ENCODE measurements around the gene HMGCL. TPM values are rescaled to one million over a fixed set of nuclear protein-coding genes. Genes with fewer than 3 reads are reported as not detected.
A peak's percentile ranks its signal among the peaks of the same experiment; 100 is the strongest.
"Not testable (repeated sequence)": the region's sequence is repeated elsewhere in the genome, so short reads cannot be mapped to it uniquely, and the experiment has no call there.

HMGCL gene
- polyA plus RNA-seq, 1 experiment: 39.5 TPM

DNA sequence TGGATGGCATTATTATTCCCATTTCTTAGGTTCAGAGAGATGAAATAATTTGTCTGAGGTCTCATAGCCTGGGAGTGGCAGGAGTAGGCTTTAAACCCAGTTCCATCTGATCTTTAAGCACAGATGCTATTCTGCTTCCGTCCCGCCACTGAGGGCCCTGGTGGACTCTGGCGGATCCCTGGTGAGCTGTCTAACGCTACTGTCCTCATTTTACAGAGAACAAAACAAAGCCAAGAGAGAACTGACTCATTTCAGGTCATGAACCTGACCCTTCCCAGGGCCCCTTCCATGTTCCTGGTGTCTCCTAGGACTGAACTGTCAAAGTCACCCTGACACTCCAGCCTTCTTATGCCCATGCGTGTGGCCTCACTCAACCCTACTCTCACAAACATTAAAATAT is 21.6 kb downstream of the HMGCL start:
- H3K27me3 ChIP-seq (ENCODE audit: control insufficient read depth, insufficient read depth, low read length): no peaks in the 10 kb centered on the region
- no peak overlapping the region for H3K4me3 ChIP-seq (ENCODE audit: low read depth, low read length)
- POLR2A ChIA-PET: no interaction called here
- TF ChIP-seq, protein P1, sequence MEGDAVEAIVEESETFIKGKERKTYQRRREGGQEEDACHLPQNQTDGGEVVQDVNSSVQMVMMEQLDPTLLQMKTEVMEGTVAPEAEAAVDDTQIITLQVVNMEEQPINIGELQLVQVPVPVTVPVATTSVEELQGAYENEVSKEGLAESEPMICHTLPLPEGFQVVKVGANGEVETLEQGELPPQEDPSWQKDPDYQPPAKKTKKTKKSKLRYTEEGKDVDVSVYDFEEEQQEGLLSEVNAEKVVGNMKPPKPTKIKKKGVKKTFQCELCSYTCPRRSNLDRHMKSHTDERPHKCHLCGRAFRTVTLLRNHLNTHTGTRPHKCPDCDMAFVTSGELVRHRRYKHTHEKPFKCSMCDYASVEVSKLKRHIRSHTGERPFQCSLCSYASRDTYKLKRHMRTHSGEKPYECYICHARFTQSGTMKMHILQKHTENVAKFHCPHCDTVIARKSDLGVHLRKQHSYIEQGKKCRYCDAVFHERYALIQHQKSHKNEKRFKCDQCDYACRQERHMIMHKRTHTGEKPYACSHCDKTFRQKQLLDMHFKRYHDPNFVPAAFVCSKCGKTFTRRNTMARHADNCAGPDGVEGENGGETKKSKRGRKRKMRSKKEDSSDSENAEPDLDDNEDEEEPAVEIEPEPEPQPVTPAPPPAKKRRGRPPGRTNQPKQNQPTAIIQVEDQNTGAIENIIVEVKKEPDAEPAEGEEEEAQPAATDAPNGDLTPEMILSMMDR (IDR thresholded peaks at IDR 0.05; ENCODE audit: low read depth, low read length): no peak
- no peak overlapping the region for H3K27ac ChIP-seq (ENCODE audit: low read depth, low read length)
- CTCF ChIA-PET: no interaction called here
- no peaks in the 10 kb centered on the region; the same call in 1 of the 2 replicates for H3K9me3 ChIP-seq (ENCODE audit: control insufficient read depth, insufficient read depth, low read length)
- no peak for DNase-seq (ENCODE audit: low read depth, low spot score)

DNA sequence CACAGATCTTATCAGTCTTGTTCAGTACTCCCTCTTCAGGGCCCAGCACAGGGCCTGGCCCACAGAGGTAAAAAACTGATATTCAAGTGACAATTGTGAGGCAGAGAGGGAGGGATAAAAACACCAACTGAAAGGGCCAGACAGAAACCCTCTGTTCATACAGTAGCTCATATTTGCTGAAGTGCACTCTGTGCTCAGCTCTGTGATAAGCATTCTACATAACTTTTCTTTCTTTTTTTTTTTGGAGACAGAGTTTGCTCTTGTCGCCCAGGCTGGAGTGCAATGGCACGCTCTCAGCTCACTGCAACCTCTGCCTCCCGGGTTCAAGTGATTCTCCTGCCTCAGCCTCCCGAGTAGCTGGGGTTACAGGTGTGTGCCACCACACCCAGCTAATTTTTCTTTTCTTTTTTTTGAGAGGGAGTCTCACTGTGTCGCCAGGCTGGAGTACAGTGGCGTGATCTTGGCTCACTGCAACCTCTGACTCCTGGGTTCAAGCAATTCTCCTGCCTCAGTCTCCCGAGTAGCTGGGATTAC is 22.4 kb downstream of the HMGCL start:
- DNase-seq (ENCODE audit: low read depth, low spot score); H3K27me3 ChIP-seq (ENCODE audit: control insufficient read depth, insufficient read depth, low read length); H3K9me3 ChIP-seq (ENCODE audit: control insufficient read depth, insufficient read depth, low read length); H3K27ac ChIP-seq (ENCODE audit: low read depth, low read length); H3K4me3 ChIP-seq (ENCODE audit: low read depth, low read length): not testable (repeated sequence)
- POLR2A ChIA-PET: interaction anchor here (0.9 kb wide), 1 partner anchor 23 kb away, joined by 3 read pairs; no protein-coding TSS in a partner anchor
- CTCF ChIA-PET: interaction anchor here (1.0 kb wide), 1 partner anchor 8 kb away, joined by 3 read pairs; no protein-coding TSS in a partner anchor

DNA sequence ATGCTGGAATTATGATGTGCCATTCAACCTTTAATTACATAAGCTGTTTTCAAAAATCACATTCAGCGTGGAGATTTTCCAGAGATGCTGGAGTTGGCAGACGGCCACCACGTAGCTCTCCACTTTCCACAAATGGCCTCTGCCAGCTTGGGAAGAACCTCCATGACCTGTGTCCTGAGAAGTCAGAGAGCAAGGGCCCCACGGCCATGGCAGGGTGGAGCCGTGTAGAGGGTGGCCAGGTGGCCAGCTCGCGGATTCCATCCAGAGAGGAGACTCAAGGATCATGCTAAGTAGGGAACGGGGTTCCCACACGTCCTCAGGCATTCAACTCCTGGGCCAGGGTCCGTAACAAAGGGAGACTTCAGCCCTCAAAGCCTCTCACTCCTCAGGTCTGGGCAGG is 23.4 kb downstream of the HMGCL start:
- CTCF ChIA-PET: interaction anchor here (0.6 to 2.4 kb wide), 3 partner anchors 8 to 1643 kb away, joined by 3 to 7 read pairs (median 4); no protein-coding TSS in a partner anchor
- TF ChIP-seq, protein P1 (IDR thresholded peaks at IDR 0.05; ENCODE audit: low read depth, low read length): no peak
- POLR2A ChIA-PET: interaction anchor here (0.7 to 1.0 kb wide), 4 partner anchors 9 to 23 kb away, joined by 3 read pairs; partner anchors contain the start of gene HMGCL
- Histone ChIP-seq H3K27me3 (ENCODE audit: control insufficient read depth, insufficient read depth, low read length) (no peaks in the 10 kb centered on the region), H3K9me3 (ENCODE audit: control insufficient read depth, insufficient read depth, low read length) (no peaks in the 10 kb centered on the region; the same call in 1 of the 2 replicates), H3K27ac (ENCODE audit: low read depth, low read length) (no peak overlapping the region), H3K4me3 (ENCODE audit: low read depth, low read length) (no peak overlapping the region)
- no peak for DNase-seq (ENCODE audit: low read depth, low spot score)

DNA sequence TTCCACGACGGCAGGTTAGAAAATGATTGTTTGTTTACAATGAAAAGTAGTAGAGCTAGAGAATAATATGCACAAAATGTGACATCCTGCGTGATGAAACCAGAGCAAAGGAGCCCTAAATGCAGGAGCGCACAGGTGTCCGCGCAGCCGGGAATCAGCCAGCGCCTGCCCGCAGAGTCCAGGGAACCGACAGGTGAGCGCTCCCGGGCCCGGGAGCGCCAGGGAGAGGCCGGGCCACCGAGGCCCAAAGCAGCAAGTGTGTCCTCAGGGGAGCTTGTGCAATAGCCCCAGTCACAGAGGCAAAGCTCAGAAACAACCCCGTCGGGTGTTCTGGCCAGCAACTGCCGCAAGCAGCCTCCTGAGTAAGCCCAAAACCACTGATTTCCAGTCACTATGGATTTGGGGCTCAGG is 23.9 kb downstream of the HMGCL start:
- POLR2A ChIA-PET: interaction anchor here (0.7 to 1.0 kb wide), 3 partner anchors 10 to 24 kb away, joined by 3 read pairs; partner anchors contain the start of gene HMGCL
- TF ChIP-seq, protein P1 (IDR thresholded peaks at IDR 0.05; ENCODE audit: low read depth, low read length): no peak
- peak overlapping the region; percentile 57 for H3K27ac ChIP-seq (ENCODE audit: low read depth, low read length)
- no peaks in the 10 kb centered on the region; the same call in 1 of the 2 replicates for H3K9me3 ChIP-seq (ENCODE audit: control insufficient read depth, insufficient read depth, low read length)
- peak overlapping the region; percentile 91 for H3K4me3 ChIP-seq (ENCODE audit: low read depth, low read length)
- DNase-seq (ENCODE audit: low read depth, low spot score): no peak
- no peaks in the 10 kb centered on the region for H3K27me3 ChIP-seq (ENCODE audit: control insufficient read depth, insufficient read depth, low read length)
- CTCF ChIA-PET: interaction anchor here (1.3 to 2.4 kb wide), 2 partner anchors 8 to 68 kb away, joined by 3 to 7 read pairs; no protein-coding TSS in a partner anchor

DNA sequence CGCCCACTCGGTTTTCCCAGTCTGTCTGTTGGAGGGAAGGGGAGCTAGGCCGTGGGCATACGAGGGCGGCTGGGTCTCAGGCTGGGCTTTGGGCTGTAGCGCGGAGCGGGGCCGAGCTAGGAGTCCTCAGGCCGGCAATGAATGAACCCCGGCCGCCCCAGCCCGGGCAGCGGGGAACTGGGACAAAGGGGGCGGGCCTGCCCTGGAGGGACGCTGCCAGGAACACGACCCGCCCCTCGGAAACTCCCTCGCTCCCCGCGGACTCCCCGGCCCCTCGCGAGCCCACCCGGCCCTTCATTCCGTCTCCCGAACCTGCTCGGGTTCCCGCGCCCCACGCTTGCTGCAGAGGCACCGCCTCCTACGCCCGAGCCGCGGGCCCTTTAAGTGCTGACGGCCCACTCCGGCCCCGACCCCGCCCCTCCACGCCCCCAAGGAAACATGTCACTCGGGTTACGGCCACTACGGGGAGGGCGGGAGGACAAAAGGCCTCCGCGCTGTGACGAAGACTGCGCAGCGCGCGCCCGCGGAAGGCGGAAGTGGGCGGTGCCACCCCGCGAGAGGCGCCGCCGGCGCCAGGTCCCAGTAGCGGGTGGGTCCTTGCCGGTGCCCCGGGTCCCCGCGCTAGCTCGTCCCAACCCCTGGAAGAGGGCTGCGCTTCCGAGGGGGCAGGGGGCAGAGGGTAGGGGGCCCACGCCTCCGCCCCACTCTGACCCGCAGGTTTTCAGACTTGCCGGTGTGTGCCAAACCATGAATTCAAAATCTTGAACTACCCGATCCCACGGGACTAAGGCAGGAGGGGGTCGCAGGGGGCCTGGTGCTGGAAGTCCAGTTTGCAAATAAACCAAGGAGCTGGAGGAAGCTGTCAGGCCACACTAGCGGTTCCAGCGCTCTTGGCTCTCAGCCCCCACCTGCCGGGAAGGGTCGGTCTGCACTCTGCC is 24.6 kb downstream of the HMGCL start, which contains the start of gene GALE:
TSS of gene GALE (minus strand) at position 355 of the 938 bp plus-strand sequence. CDS start 1,747 bp downstream, outside the sequence.
- H3K27ac ChIP-seq (ENCODE audit: low read depth, low read length): peak within 1 kb of the TSS; percentile 73
- TF ChIP-seq, protein P1 (IDR thresholded peaks at IDR 0.05; ENCODE audit: low read depth, low read length): no peak
- H3K4me3 ChIP-seq (ENCODE audit: low read depth, low read length): peak within 1 kb of the TSS; percentile 91
- DNase-seq (ENCODE audit: low read depth, low spot score): peak; percentile 81
- POLR2A ChIA-PET: interaction anchor here (0.6 to 2.0 kb wide), 5 partner anchors 10 to 617 kb away, joined by 3 to 8 read pairs (median 3); partner anchors contain the start of genes HMGCL and LYPLA2
- CTCF ChIA-PET: interaction anchor here (1.3 to 2.4 kb wide), 2 partner anchors 9 to 68 kb away, joined by 3 to 7 read pairs; no protein-coding TSS in a partner anchor
- no peaks in the 10 kb centered on the region for H3K27me3 ChIP-seq (ENCODE audit: control insufficient read depth, insufficient read depth, low read length)
- H3K9me3 ChIP-seq (ENCODE audit: control insufficient read depth, insufficient read depth, low read length): no peaks in the 10 kb centered on the region; the same call in 1 of the 2 replicates
